A549 (cell line): ENCODE results near the gene DAGLA.

Source experiments
- EP300 ChIP-seq, 2 experiments: fragments of >200 bp; sonication (Bioruptor Twin); formaldehyde crosslinking; IDR thresholded peaks; 2 replicates in 1 of 2; 3 replicates in 1 of 2; pipeline ENCODE4 v1.6.1; 2016 to 2017
- HDAC2 ChIP-seq: fragments of 200-600 bp; sonication (generic); IDR thresholded peaks from 2 replicates; pipeline ENCODE4 v1.6.1; 2016
- POLR2A ChIP-seq: IDR thresholded peaks from 2 replicates; pipeline ENCODE4 v1.6.1; 2012; ENCODE audit warnings: mild to moderate bottlenecking, low read length
- RFX5 ChIP-seq: fragments of 450-650 bp; IDR thresholded peaks from 2 replicates; pipeline ENCODE4 v1.7.1; 2014; ENCODE audit warnings: antibody characterized with exemption, mild to moderate bottlenecking, moderate library complexity
- TF ChIP-seq, protein P1 (sequence below): fragments of >200 bp; sonication (Bioruptor Twin); formaldehyde crosslinking; IDR thresholded peaks from 3 replicates; pipeline ENCODE4 v1.5.1; 2016
- TF ChIP-seq, protein P2 (sequence below): fragments of 450-650 bp; IDR thresholded peaks from 2 replicates; pipeline ENCODE4 v1.6.1; 2014; ENCODE audit warnings: antibody characterized with exemption

DNA sequence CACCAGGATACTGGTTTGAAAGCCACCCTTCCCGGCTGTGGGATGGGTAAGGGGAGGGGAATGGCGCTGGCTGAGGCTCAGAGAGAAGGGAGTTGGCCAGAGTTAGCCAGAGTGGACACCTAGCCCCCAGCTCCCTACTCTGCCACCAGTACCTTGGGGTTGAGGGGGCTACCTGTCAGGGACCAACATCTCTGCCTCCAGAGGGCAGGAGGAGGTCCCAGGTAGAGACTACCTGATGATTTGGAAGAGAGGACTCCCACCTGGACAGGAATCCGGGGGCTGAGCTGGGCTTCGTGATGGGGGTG is 75.9 kb downstream of the DAGLA start:
- TF ChIP-seq, protein P1, sequence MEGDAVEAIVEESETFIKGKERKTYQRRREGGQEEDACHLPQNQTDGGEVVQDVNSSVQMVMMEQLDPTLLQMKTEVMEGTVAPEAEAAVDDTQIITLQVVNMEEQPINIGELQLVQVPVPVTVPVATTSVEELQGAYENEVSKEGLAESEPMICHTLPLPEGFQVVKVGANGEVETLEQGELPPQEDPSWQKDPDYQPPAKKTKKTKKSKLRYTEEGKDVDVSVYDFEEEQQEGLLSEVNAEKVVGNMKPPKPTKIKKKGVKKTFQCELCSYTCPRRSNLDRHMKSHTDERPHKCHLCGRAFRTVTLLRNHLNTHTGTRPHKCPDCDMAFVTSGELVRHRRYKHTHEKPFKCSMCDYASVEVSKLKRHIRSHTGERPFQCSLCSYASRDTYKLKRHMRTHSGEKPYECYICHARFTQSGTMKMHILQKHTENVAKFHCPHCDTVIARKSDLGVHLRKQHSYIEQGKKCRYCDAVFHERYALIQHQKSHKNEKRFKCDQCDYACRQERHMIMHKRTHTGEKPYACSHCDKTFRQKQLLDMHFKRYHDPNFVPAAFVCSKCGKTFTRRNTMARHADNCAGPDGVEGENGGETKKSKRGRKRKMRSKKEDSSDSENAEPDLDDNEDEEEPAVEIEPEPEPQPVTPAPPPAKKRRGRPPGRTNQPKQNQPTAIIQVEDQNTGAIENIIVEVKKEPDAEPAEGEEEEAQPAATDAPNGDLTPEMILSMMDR, result no peak
- TF ChIP-seq POLR2A (no peak; the same call in none of the 2 replicates), HDAC2 (no peak), EP300 (IDR thresholded peaks at IDR 0.05) (no peak), RFX5 (no peak)
- TF ChIP-seq, protein P2, sequence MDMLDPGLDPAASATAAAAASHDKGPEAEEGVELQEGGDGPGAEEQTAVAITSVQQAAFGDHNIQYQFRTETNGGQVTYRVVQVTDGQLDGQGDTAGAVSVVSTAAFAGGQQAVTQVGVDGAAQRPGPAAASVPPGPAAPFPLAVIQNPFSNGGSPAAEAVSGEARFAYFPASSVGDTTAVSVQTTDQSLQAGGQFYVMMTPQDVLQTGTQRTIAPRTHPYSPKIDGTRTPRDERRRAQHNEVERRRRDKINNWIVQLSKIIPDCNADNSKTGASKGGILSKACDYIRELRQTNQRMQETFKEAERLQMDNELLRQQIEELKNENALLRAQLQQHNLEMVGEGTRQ, result no peak
